Immature natural killer cell (primary cell): ENCODE data around the gene CTNNA3. TPM values are rescaled to one million over a fixed set of nuclear protein-coding genes. Genes with fewer than 3 reads are reported as not detected.

Experiments used
- DNase-seq, 3 donors: peaks; one replicate each; pipeline ENCODE4 v3.0.0; 2022; ENCODE audit warnings: mixed read lengths in 1 of 3
- H3K27ac Mint-ChIP-seq, 6 donors: one replicate each; pipeline ENCODE4 v1.8.0; 2020; ENCODE audit warnings: mixed read lengths in 6 of 6, mild to moderate bottlenecking in 5 of 6, inconsistent platforms in 4 of 6, moderate library complexity in 3 of 6
- H3K27me3 Mint-ChIP-seq, 3 donors: one replicate each; pipeline ENCODE4 v1.8.0; 2020 to 2021; ENCODE audit warnings: low read depth in 3 of 3, mild to moderate bottlenecking in 3 of 3, mixed read lengths in 3 of 3, moderate library complexity in 3 of 3, inconsistent platforms in 1 of 3
- H3K36me3 Mint-ChIP-seq, 3 donors: one replicate each; pipeline ENCODE4 v1.8.0; 2020; ENCODE audit warnings: mixed read lengths in 3 of 3, inconsistent platforms in 2 of 3, mild to moderate bottlenecking in 2 of 3
- H3K4me1 Mint-ChIP-seq, 2 donors: one replicate each; pipeline ENCODE4 v1.8.0; 2020; ENCODE audit warnings: inconsistent platforms in 2 of 2, mild to moderate bottlenecking in 2 of 2, mixed read lengths in 2 of 2, moderate library complexity in 1 of 2
- H3K4me3 Mint-ChIP-seq, 5 donors: one replicate each; pipeline ENCODE4 v1.8.0; 2020; ENCODE audit warnings: mild to moderate bottlenecking in 5 of 5, mixed read lengths in 5 of 5, inconsistent platforms in 3 of 5, moderate library complexity in 3 of 5
- H3K9me3 Mint-ChIP-seq, 6 donors: one replicate each; pipeline ENCODE4 v1.8.0; 2020; ENCODE audit warnings: mild to moderate bottlenecking in 6 of 6, mixed read lengths in 6 of 6, inconsistent platforms in 4 of 6, moderate library complexity in 3 of 6
- polyA plus RNA-seq, 3 donors: library from polyadenylated mRNA; unstranded; fragments of 300-500 nt; fragmentation: Illumina TruSeq; gene quantifications; one replicate each; pipeline ENCODE4 v1.2.3, GENCODE V29; 2021

The CTNNA3 gene
- polyA plus RNA-seq, 3 donors from 2014 or later = not detected

DNA sequence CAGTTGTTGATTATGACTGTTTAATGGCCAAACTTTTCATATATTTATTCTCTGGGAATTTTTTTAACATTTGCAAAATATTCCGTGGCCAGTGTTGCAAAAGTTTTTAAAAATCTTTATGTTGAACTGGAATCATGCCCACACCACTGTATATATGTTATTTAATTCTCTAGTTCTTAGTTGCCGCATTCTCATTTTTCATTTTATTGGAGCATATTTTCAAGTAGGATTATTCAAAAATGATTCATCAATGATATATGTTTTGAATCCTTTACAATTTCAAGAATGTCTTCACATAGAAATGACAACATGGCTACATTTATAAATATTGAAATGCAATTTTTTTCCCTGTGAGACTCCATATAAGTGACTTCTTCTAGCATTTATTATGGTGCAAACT lies 958.8 kb downstream of the CTNNA3 start:
- Mint-ChIP-seq H3K27me3 (no peaks in the 10 kb centered on the region), H3K36me3 (peaks cover 0 to 2% (median 0%) of the 10 kb centered on the region in 3 donors), H3K9me3 (peaks cover 8 to 49% (median 15%) of the 10 kb centered on the region in 6 donors), H3K4me3 (no peak overlapping the region), H3K27ac (no peak overlapping the region), H3K4me1 (no peaks in the 10 kb centered on the region)
- DNase-seq = no peak

- Mint-ChIP-seq H3K9me3 (peaks cover 4 to 27% (median 6%) of the 10 kb centered on the region in 6 donors), H3K36me3 (peaks cover 0 to 3% (median 0%) of the 10 kb centered on the region in 3 donors), H3K27me3 (no peaks in the 10 kb centered on the region), H3K4me1 (no peaks in the 10 kb centered on the region), H3K27ac (no peak overlapping the region), H3K4me3 (no peak overlapping the region)
- DNase-seq = no peak
These were observed 972.2 kb downstream of the CTNNA3 start for GRCh38 chr10:66723608-66724400.

DNA sequence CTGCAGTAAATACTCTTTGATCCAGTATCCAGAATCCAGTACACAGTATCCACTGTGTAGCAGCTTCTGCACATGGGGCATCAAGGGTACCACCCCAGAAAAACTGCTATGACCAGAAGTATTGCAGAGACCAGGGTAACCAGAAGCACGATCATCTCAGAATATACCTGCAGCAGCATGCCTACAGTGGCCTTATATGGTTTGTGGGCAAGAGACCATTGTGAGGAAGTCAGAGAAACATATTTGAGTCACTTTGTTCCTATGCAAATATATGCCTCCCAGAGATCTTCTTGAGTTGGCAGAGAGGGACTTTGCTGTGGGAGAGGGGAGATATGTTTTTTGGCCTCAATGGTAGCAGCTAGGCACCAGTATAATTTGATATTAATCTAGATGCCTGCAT lies 976.5 kb downstream of the CTNNA3 start:
- Mint-ChIP-seq H3K4me3 (no peak overlapping the region), H3K9me3 (peaks cover 4 to 29% (median 11%) of the 10 kb centered on the region in 6 donors), H3K27me3 (peaks cover 0 to 2% (median 0%) of the 10 kb centered on the region in 3 donors), H3K36me3 (no peaks in the 10 kb centered on the region), H3K27ac (no peak overlapping the region), H3K4me1 (no peaks in the 10 kb centered on the region)
- DNase-seq = no peak

DNA sequence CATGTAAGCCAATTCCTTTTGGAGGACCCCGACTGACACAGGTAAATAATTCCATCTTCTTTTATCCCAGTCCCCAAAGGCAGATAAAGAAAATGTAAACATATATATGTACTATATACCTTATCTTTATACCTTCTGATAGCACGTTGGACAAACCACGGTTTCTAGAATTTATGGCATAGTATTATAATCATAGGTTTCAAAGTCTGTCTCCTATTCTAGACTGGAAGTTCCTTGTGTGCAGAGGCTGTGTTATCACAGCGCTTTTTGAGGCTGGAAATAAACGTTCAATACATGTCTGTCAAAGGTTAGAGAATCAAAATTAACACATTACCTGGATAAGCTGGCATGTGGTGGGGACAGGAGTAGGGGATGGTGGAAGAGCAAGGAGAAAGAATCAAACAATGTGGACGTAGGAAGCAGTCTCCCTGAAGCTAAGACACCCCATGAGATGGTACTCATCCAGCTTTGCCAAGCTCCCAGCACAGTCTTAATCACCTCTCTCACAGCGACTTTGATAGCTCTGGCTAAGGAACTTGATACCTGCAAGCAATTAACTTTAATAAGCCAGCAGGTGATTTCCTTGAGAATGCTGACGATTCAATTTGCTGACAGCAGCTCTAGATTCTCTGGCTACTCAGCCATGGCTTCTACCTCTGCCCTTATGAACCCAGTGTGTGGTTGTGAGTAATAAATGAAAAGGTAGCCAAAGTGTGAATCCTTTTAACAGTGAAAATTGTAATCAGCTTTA lies 978.6 kb downstream of the CTNNA3 start:
- no peak overlapping the region for H3K4me3 Mint-ChIP-seq
- no peaks in the 10 kb centered on the region for H3K4me1 Mint-ChIP-seq
- no peak for DNase-seq
- H3K27ac Mint-ChIP-seq = no peak overlapping the region
- peaks cover 0 to 3% (median 0%) of the 10 kb centered on the region in 3 donors for H3K27me3 Mint-ChIP-seq
- no peaks in the 10 kb centered on the region for H3K36me3 Mint-ChIP-seq
- H3K9me3 Mint-ChIP-seq = peaks cover 7 to 37% (median 16%) of the 10 kb centered on the region in 6 donors

DNA sequence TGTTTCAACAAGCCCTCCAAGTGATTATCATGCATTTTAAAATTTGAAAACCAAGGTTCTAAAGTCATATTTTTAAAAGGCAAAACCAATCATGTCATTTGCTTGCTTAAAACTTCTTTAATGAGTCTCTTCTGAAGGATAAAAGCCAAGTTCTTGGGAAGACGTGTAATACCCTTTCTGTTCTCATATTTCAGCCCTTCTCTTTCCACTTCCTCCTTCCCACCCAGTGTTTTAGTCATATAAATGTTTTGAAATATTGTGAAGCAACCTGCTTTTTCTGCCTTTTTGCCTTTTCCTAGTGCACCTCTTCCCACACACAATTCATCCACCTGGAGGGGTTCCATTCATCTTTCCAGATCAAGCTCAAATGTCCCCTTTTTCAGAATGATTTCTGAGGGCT lies 981.3 kb downstream of the CTNNA3 start:
- DNase-seq = no peak
- no peak overlapping the region for H3K4me3 Mint-ChIP-seq
- H3K27me3 Mint-ChIP-seq = peaks cover 0 to 4% (median 0%) of the 10 kb centered on the region in 3 donors
- no peak overlapping the region for H3K27ac Mint-ChIP-seq
- H3K4me1 Mint-ChIP-seq = no peaks in the 10 kb centered on the region
- H3K9me3 Mint-ChIP-seq = peaks cover 8 to 46% (median 18%) of the 10 kb centered on the region in 6 donors
- H3K36me3 Mint-ChIP-seq = no peaks in the 10 kb centered on the region

GRCh38 chr10:66713387-66713786 lies 982.6 kb downstream of the CTNNA3 start:
- H3K4me1 Mint-ChIP-seq = no peaks in the 10 kb centered on the region
- H3K4me3 Mint-ChIP-seq = no peak overlapping the region
- H3K27me3 Mint-ChIP-seq = peaks cover 0 to 4% (median 0%) of the 10 kb centered on the region in 3 donors
- DNase-seq = no peak
- H3K36me3 Mint-ChIP-seq = no peaks in the 10 kb centered on the region
- peaks cover 4 to 41% (median 16%) of the 10 kb centered on the region in 6 donors for H3K9me3 Mint-ChIP-seq
- H3K27ac Mint-ChIP-seq = no peak overlapping the region

- no peaks in the 10 kb centered on the region for H3K27me3 Mint-ChIP-seq
- no peak for DNase-seq
- H3K4me3 Mint-ChIP-seq = no peak overlapping the region
- H3K4me1 Mint-ChIP-seq = no peaks in the 10 kb centered on the region
- H3K36me3 Mint-ChIP-seq = no peaks in the 10 kb centered on the region
- H3K9me3 Mint-ChIP-seq = peaks cover 2 to 37% (median 7%) of the 10 kb centered on the region in 6 donors
- no peak overlapping the region for H3K27ac Mint-ChIP-seq
These were observed 997.9 kb downstream of the CTNNA3 start for GRCh38 chr10:66698069-66698468.

DNA sequence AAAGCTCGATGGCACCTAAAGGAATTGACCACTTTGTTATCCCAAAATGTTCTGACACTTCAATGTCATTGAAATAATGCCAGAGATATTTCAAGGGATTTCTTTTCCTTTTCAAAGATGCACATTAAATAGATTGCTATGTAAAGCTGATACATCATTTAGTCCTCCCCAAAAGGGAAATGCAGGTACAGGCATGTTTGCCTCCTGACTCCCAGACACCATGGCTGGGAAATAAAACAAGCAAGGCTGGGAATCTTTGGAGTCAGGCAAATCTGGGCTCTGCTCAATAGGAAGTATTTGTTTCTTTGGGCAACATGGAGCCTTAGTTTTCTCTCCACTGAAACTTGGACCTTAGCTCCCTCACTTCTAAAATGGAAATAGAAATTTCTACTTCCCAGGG lies 1000.9 kb downstream of the CTNNA3 start:
- H3K9me3 Mint-ChIP-seq = peaks cover 5 to 26% (median 12%) of the 10 kb centered on the region in 6 donors
- no peak for DNase-seq
- no peaks in the 10 kb centered on the region for H3K4me1 Mint-ChIP-seq
- no peaks in the 10 kb centered on the region for H3K36me3 Mint-ChIP-seq
- no peaks in the 10 kb centered on the region for H3K27me3 Mint-ChIP-seq
- no peak overlapping the region for H3K27ac Mint-ChIP-seq
- H3K4me3 Mint-ChIP-seq = no peak overlapping the region

DNA sequence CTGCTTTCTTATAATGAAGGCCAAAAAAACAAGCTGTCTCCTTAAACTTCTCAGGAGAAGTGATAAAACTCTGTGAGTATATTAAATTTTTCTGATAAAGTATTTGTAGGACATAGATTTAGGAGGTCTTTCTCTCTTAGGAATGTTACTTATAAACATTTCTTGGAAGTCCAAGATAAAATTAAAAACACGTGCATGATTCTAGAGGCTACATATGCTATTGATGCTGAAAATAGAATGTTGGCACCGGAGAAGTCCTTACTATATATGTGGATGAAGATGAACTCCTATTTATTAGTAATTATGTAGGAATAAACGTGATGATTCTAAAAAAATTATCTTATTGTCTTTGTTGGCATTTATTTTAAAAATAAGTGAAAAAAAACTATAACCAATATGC lies 1011.4 kb downstream of the CTNNA3 start:
- no peaks in the 10 kb centered on the region for H3K4me1 Mint-ChIP-seq
- H3K9me3 Mint-ChIP-seq = peaks cover 9 to 25% (median 11%) of the 10 kb centered on the region in 6 donors
- H3K27ac Mint-ChIP-seq = no peak overlapping the region
- no peak overlapping the region for H3K4me3 Mint-ChIP-seq
- peaks cover 0 to 2% (median 0%) of the 10 kb centered on the region in 3 donors for H3K36me3 Mint-ChIP-seq
- no peaks in the 10 kb centered on the region for H3K27me3 Mint-ChIP-seq
- DNase-seq = no peak

DNA sequence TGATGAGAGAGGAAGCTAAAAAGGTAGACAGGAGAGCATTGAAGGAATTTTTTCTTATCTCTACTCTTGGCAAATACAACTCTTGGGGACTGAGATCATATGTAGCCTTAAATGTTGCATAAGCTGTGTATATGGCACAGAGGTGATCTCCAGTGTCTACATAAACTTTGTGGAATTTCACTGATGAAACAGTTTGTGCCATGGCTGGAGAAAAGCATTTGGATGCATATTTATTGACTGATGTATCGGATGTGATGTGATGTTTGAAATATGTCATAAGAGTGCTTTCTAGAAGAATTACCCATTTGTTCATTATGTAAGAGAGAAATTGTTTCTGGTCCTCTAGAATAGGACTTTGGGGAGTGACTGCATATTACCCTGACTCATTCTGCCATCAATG lies 1015.1 kb downstream of the CTNNA3 start:
- H3K4me1 Mint-ChIP-seq = no peaks in the 10 kb centered on the region

GRCh38 chr10:66678521-66678920 lies 1017.5 kb downstream of the CTNNA3 start:
- Mint-ChIP-seq H3K27me3 (peaks cover 0 to 1% (median 0%) of the 10 kb centered on the region in 3 donors), H3K4me1 (no peaks in the 10 kb centered on the region), H3K27ac (no peak overlapping the region), H3K36me3 (no peaks in the 10 kb centered on the region), H3K9me3 (peaks cover 3 to 42% (median 9%) of the 10 kb centered on the region in 6 donors), H3K4me3 (no peak overlapping the region)
- no peak for DNase-seq

More for the DNA sequence above, 1015.1 kb downstream of the CTNNA3 start:
- H3K9me3 Mint-ChIP-seq = peaks cover 5 to 32% (median 8%) of the 10 kb centered on the region in 6 donors
- no peaks in the 10 kb centered on the region for H3K27me3 Mint-ChIP-seq
- no peak for DNase-seq
- H3K4me3 Mint-ChIP-seq = no peak overlapping the region
- H3K27ac Mint-ChIP-seq = no peak overlapping the region
- no peaks in the 10 kb centered on the region for H3K36me3 Mint-ChIP-seq

GRCh38 chr10:66673071-66673470 lies 1022.9 kb downstream of the CTNNA3 start:
- Mint-ChIP-seq H3K9me3 (peaks cover 4 to 32% (median 8%) of the 10 kb centered on the region in 6 donors), H3K36me3 (no peaks in the 10 kb centered on the region), H3K27ac (no peak overlapping the region), H3K4me3 (no peak overlapping the region), H3K4me1 (no peaks in the 10 kb centered on the region), H3K27me3 (peaks cover 0 to 1% (median 0%) of the 10 kb centered on the region in 3 donors)
- no peak for DNase-seq

DNA sequence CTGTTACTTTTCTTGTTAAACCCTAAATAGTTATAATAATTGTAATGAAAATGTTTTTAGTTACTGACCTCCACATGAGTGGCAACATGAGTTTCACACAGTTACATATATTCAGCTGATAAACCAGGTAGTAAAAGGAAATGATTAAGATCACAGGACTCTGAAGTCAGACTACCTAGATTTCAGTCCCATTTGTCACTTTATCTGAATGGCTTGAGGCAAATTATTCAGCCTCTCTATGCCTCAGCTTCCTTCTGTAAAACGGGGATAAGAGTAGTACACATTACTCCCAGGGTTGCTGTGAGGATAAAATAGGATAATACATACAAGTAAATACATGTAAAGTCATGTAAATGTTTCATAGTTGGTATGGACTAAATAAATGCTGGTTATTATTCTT lies 1024.4 kb downstream of the CTNNA3 start:
- H3K9me3 Mint-ChIP-seq = peaks cover 2 to 32% (median 10%) of the 10 kb centered on the region in 6 donors
- DNase-seq = no peak
- no peak overlapping the region for H3K4me3 Mint-ChIP-seq
- no peaks in the 10 kb centered on the region for H3K36me3 Mint-ChIP-seq
- H3K27ac Mint-ChIP-seq = no peak overlapping the region
- H3K4me1 Mint-ChIP-seq = no peaks in the 10 kb centered on the region
- H3K27me3 Mint-ChIP-seq = peaks cover 0 to 1% (median 0%) of the 10 kb centered on the region in 3 donors

- peaks cover 3 to 27% (median 10%) of the 10 kb centered on the region in 6 donors for H3K9me3 Mint-ChIP-seq
These were observed 1024.9 kb downstream of the CTNNA3 start for GRCh38 chr10:66671064-66671463.

More at GRCh38 chr10:66671064-66671463, 1024.9 kb downstream of the CTNNA3 start:
- H3K27me3 Mint-ChIP-seq = peaks cover 0 to 1% (median 0%) of the 10 kb centered on the region in 3 donors
- no peak for DNase-seq
- no peak overlapping the region for H3K4me3 Mint-ChIP-seq
- H3K4me1 Mint-ChIP-seq = no peaks in the 10 kb centered on the region
- no peaks in the 10 kb centered on the region for H3K36me3 Mint-ChIP-seq
- no peak overlapping the region for H3K27ac Mint-ChIP-seq
